ENCODE results near the gene PRPH. TPM values are rescaled to one million over a fixed set of nuclear protein-coding genes. Genes with fewer than 3 reads are reported as not detected.
"Not testable (repeated sequence)": the region's sequence is repeated elsewhere in the genome, so short reads cannot be mapped to it uniquely, and the experiment has no call there.

The PRPH gene
- total RNA-seq, 1 donor from 2014 or later, result not detected

DNA sequence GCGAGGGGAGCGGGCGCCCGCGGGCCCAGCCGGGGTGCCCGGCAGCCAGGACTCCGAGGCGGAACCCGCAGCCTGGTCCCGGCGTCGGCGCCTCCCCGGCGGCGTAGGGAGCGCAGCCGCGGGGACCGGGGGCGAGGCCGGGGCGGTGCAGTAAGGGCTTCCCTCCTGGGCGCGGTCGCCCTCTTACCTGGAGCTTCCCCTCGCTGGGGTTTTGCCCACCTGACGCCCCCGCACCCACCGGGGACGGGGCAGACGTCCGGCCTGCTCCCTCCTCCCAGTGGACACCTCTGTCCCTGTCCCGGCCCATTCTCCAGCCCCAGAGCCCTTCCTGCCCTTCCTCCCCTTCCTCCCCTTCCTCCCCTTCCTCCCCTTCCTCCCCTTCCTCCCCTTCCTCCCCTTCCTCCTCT lies 30.5 kb upstream of the PRPH start:
- H3K9me3 Mint-ChIP-seq (ENCODE audit: low read depth), result no peaks in the 10 kb centered on the region
- peak overlapping the region; percentile 96 for H3K4me3 Mint-ChIP-seq (ENCODE audit: unreplicated experiment)
- H3K4me1 Mint-ChIP-seq (ENCODE audit: low read depth), result peaks cover 65% of the 10 kb centered on the region
- peaks cover 7% of the 10 kb centered on the region for H3K36me3 Mint-ChIP-seq (ENCODE audit: low read depth)
- no peak for TF ChIP-seq CTCF (IDR thresholded peaks at IDR 0.05)
- DNase-seq (ENCODE audit: low spot score), result peak; percentile 91
- no peaks in the 10 kb centered on the region for H3K27me3 Mint-ChIP-seq (ENCODE audit: low read depth)
- H3K27ac Mint-ChIP-seq (ENCODE audit: unreplicated experiment), result peak overlapping the region; percentile 98

GRCh38 chr12:49264873-49265792 lies 29.8 kb upstream of the PRPH start, which contains the start of gene TUBA1C:
TSS of gene TUBA1C (plus strand) at chr12:49265082. CDS start at chr12:49265182, 100 bp downstream.
- peak; percentile 25 for TF ChIP-seq CTCF (IDR thresholded peaks at IDR 0.05)
- H3K9me3 Mint-ChIP-seq (ENCODE audit: low read depth), result no peaks in the 10 kb centered on the region
- DNase-seq (ENCODE audit: low spot score), result peak; percentile 96
- no peaks in the 10 kb centered on the region for H3K27me3 Mint-ChIP-seq (ENCODE audit: low read depth)
- peak within 1 kb of the TSS; percentile 96 for H3K4me3 Mint-ChIP-seq (ENCODE audit: unreplicated experiment)
- peak within 1 kb of the TSS; percentile 98 for H3K27ac Mint-ChIP-seq (ENCODE audit: unreplicated experiment)
- peaks cover 64% of the 10 kb centered on the region for H3K4me1 Mint-ChIP-seq (ENCODE audit: low read depth)
- H3K36me3 Mint-ChIP-seq (ENCODE audit: low read depth), result peaks cover 14% of the 10 kb centered on the region

DNA sequence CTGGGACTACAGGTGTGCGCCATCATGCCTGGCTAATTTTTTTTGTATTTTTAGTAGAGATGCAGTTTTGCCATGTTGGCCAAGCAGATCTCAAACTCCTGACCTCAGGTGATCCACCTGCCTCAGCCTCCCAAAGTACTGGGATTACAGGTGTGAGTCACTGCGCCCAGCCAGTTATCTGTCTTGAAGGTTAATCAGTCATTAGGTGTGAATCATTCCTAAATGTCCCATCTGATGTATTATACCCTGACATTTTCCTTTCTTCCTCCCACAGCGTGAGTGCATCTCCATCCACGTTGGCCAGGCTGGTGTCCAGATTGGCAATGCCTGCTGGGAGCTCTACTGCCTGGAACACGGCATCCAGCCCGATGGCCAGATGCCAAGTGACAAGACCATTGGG lies 25.8 kb upstream of the PRPH start:
- Mint-ChIP-seq H3K4me1 (ENCODE audit: low read depth) (peaks cover 42% of the 10 kb centered on the region), H3K27ac (ENCODE audit: unreplicated experiment) (peak overlapping the region; percentile 98), H3K36me3 (ENCODE audit: low read depth) (peaks cover 25% of the 10 kb centered on the region), H3K4me3 (ENCODE audit: unreplicated experiment) (peak overlapping the region; percentile 96)
- DNase-seq (ENCODE audit: low spot score); H3K27me3 Mint-ChIP-seq (ENCODE audit: low read depth); H3K9me3 Mint-ChIP-seq (ENCODE audit: low read depth): not testable (repeated sequence)

GRCh38 chr12:49272790-49273725 lies 21.9 kb upstream of the PRPH start:
- TF ChIP-seq CTCF (IDR thresholded peaks at IDR 0.05), result no peak
- H3K4me1 Mint-ChIP-seq (ENCODE audit: low read depth), result peaks cover 31% of the 10 kb centered on the region
- H3K27ac Mint-ChIP-seq (ENCODE audit: unreplicated experiment), result no peak overlapping the region
- no peak for DNase-seq (ENCODE audit: low spot score)
- H3K4me3 Mint-ChIP-seq (ENCODE audit: unreplicated experiment), result no peak overlapping the region
- H3K27me3 Mint-ChIP-seq (ENCODE audit: low read depth), result no peaks in the 10 kb centered on the region
- H3K9me3 Mint-ChIP-seq (ENCODE audit: low read depth), result no peaks in the 10 kb centered on the region
- H3K36me3 Mint-ChIP-seq (ENCODE audit: low read depth), result peaks cover 22% of the 10 kb centered on the region

- Mint-ChIP-seq H3K27ac (ENCODE audit: unreplicated experiment) (no peak overlapping the region), H3K4me1 (ENCODE audit: low read depth) (peaks cover 23% of the 10 kb centered on the region), H3K27me3 (ENCODE audit: low read depth) (no peaks in the 10 kb centered on the region), H3K4me3 (ENCODE audit: unreplicated experiment) (no peak overlapping the region), H3K9me3 (ENCODE audit: low read depth) (no peaks in the 10 kb centered on the region), H3K36me3 (ENCODE audit: low read depth) (peaks cover 21% of the 10 kb centered on the region)
- TF ChIP-seq CTCF (IDR thresholded peaks at IDR 0.05), result no peak
- DNase-seq (ENCODE audit: low spot score), result no peak
Observed at GRCh38 chr12:49273726-49274395, 21.1 kb upstream of the PRPH start.
